Measurements from ENCODE around the gene CTSH.

- TF ChIP-seq POLR2AphosphoS5 (IDR thresholded peaks at IDR 0.05; ENCODE audit: low read depth), result no peak
- TF ChIP-seq CTCF (conservative IDR thresholded peaks at IDR 0.05; ENCODE audit: low read depth in 2 of 2), result no peak
- TF ChIP-seq EZH2phosphoT487 (IDR thresholded peaks at IDR 0.05; ENCODE audit: unreplicated experiment), result no peak
- no peak for TF ChIP-seq EZH2 (IDR thresholded peaks at IDR 0.05; ENCODE audit: low read depth, unreplicated experiment)
- no peak for TF ChIP-seq CREB1 (CRISPR knock-in tag; IDR thresholded peaks at IDR 0.05; ENCODE audit: low read depth)
- no peak for TF ChIP-seq REST (IDR thresholded peaks at IDR 0.05; ENCODE audit: unreplicated experiment)
These were observed 45.4 kb upstream of the CTSH start for GRCh38 chr15:78990278-78990677.
